Dermis microvascular lymphatic vessel endothelial cell (primary cell): Measurements from ENCODE around the gene DCTN2. TPM values are rescaled to one million over a fixed set of nuclear protein-coding genes. Genes with fewer than 3 reads are reported as not detected.
A peak's percentile ranks its signal among the peaks of the same experiment; 100 is the strongest.
"Not testable (repeated sequence)": the region's sequence is repeated elsewhere in the genome, so short reads cannot be mapped to it uniquely, and the experiment has no call there.

ENCODE experiments used
- DNase-seq, 2 donors: peaks; one replicate each; pipeline versions ENCODE4 v3.0.0 to v3.0.0-alpha.2; 2010; ENCODE audit warnings: low read depth in 2 of 2
- total RNA-seq: library from RNA; depleted of rRNA; stranded (reverse); fragments of >200 nt; gene quantifications from 2 replicates; pipeline ENCODE4 v1.2.1, GENCODE V29; 2014

Gene DCTN2
- total RNA-seq, 1 donor from 2014 or later, result 75.1 TPM

DNA sequence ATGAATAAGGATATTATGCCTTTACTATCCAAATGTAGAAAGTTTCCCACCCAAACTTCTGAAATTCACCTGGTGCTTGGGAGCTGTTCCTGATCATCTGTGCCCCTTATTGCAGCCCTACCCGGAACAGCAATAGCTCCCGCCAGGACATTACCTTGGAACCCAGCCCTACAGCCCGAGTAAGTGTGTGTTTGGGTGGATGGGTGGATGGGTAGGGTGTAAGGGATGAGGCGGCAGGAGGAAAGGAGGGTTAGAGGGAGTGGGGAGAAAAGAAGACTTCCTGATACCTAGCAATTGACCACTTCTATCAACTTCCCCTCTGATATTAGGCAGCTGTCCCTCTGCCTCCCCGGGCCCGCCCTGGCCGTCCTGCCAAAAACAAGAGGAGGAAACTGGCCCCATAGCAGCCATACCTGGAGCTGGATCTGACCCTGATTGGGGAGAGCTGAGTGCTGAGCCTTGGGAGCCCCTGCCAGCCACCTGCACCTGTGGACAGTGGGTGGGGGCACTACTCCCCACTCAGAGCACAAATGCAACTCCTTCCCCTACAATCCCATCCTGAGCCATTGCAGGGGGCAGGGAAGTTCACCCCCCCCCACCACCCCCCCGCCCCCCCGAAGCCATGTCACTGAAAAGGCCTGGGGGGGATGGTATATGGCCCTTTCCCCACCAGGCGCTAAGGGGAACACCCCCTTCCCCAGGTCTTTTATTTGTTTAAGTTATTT is 18.0 kb downstream of the DCTN2 start:
- no peak for DNase-seq

GRCh38 chr12:57528176-57528575 is 18.8 kb downstream of the DCTN2 start:
- no peak for DNase-seq

GRCh38 chr12:57527184-57527583 is 19.8 kb downstream of the DCTN2 start:
- DNase-seq, result no peak

- DNase-seq, result no peak
Measured at GRCh38 chr12:57526477-57527126, 20.4 kb downstream of the DCTN2 start.

- DNase-seq, result no peak
Measured at GRCh38 chr12:57525615-57526383, 21.2 kb downstream of the DCTN2 start.

DNA sequence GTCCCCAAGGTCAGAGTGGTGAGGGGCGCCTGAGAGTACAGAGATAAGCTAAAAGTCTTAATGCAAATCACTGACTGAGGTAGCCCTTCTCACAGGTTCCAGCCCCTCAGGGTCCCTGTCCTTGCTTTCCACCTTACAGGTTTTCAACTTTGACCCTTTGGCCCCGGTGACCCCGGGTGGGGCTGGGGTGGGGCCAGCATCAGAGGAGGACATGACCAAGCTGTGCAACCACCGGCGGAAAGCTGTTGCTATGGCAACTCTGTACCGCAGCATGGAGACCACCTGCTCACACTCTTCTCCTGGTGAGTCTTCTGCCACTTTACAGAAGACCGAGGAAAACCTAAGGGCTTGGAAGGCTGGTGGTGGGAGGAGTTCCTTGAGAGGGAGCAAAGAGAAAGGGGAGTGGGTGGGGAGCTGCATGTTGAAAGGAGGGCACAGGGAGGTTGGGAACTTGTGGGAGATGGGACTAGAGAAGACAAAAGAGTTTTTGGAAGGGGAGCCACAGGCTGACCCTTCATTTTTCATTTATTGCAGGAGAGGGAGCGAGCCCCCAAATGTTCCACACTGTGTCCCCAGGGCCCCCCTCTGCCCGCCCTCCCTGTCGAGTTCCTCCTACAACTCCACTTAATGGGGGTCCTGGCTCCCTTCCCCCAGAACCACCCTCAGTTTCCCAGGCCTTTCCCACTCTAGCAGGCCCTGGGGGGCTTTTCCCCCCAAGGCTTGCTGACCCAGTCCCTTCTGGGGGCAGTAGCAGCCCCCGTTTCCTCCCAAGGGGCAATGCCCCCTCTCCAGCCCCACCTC is 22.0 kb downstream of the DCTN2 start:
- no peak for DNase-seq

DNA sequence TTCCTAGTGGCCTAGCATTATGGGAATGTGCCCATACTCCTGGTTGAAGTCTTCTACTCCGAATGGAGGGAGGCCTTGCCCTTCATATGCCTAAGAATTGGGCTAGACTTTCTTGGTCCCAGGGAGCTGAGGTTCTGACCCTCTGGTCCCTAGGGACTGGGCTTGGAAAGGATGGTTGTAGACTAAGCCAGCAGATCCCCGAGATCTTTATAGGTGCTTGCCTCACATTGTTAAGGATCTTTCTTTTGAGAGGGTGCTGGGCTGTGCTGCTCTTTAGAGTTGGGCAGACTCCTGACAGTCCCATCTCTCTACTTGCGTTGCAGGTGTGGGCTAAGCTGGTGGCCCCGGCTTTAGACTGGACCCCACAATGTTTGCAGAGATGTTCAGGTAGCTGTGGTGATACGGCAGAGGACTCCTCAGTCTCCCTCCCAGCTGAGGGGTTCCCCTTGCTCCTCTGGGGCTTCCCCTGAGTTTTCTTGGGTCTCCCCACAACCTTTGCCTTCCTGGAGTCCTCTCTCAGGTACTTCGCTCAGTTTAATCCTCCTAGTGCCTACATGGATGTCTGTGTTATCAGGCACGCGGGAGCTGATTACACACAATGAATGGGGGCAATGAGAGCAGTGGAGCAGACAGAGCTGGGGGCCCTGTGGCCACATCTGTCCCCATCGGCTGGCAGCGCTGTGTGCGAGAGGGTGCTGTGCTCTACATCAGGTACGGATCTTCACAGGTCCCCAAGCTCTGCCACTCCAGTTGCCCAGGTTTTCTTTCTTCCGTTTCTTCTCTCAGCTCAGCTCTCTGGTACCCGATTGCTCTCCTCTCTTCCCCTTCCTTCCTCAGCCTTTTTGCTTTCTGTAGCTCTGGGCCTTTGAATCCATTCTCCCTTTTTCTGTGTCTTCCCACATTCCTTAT is 23.0 kb downstream of the DCTN2 start:
- no peak for DNase-seq

DNA sequence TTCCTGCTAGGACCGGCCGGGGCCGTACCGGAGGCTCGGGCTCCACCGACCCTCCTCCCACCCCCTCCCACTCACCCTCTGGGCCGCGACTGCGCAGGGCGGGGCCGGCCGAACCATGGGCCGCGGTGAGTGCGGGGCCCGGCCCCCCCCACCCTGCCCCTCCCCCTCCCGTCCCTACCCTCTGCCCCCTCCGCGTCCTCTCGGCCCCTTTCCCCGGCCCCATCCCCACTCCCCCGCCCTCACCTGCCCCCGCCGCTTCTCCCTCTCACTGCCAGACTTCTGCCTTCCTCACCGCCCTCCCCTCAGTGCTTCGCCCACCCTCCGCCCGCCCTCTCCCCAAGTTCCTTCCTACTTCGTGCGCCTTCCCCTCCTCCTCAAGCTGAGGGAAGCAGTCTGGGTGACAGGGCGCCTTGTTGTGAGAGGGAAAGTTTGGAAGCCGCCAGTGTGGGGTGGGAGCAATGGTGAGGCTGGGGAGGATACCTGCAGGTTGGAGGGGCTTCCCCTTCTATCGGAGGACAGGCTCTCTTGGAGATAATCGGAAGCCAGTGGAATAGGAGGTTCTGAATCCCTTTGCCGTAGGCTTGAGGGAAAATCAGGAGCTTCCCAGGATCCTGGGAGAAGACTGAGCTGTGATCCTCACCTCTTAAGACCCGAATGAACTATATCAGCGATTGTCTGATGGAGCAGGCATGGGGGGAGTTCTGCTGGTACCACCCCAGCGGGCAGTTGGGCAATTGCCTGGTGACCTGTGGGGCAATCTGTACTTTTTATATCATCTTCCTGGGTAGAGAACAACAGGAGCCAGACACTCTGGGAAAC is 23.9 kb downstream of the DCTN2 start:
- peak in 1 of 2 donors; percentile 67 for DNase-seq

- DNase-seq, result peak; percentile 73 to 94
Measured at GRCh38 chr12:57522011-57522886, 24.7 kb downstream of the DCTN2 start, which contains the start of gene MBD6. Gene MBD6 (plus strand): TSS chr12:57522824. CDS start chr12:57524304, 1,480 bp downstream.

DNA sequence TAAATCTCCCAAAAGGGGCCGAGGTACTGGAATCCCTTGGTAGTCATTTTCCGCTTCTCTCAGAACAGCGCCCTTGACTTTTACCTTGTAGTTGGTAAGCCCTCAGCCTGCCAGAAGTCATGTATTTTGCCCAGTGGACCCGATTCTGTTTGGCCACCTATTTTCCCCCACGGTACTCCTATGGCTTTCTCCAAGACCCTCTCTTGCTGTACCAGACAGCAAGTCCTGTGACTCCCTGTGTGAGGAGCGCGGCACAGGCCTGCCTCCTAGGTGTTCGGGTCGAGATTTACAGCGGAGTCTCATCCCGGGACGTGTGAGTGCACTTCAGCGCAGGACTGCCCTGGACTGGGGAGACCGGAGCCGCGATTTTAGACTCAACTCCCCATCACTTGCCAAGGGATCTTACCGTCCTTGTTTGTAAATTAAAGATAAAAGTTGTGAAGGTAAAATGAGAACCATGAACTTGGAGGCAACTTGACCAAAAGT is 25.4 kb downstream of the DCTN2 start:
- DNase-seq, result peak in 1 of 2 donors; percentile 61

- DNase-seq, result peak; percentile 96 to 99
Measured at GRCh38 chr12:57520053-57520818, 26.8 kb downstream of the DCTN2 start, which contains the start of gene DDIT3. Gene DDIT3 (minus strand): TSS chr12:57520514. CDS start chr12:57517406, 3,108 bp downstream.

GRCh38 chr12:57519796-57520052 is 27.3 kb downstream of the DCTN2 start:
- no peak for DNase-seq

DNA sequence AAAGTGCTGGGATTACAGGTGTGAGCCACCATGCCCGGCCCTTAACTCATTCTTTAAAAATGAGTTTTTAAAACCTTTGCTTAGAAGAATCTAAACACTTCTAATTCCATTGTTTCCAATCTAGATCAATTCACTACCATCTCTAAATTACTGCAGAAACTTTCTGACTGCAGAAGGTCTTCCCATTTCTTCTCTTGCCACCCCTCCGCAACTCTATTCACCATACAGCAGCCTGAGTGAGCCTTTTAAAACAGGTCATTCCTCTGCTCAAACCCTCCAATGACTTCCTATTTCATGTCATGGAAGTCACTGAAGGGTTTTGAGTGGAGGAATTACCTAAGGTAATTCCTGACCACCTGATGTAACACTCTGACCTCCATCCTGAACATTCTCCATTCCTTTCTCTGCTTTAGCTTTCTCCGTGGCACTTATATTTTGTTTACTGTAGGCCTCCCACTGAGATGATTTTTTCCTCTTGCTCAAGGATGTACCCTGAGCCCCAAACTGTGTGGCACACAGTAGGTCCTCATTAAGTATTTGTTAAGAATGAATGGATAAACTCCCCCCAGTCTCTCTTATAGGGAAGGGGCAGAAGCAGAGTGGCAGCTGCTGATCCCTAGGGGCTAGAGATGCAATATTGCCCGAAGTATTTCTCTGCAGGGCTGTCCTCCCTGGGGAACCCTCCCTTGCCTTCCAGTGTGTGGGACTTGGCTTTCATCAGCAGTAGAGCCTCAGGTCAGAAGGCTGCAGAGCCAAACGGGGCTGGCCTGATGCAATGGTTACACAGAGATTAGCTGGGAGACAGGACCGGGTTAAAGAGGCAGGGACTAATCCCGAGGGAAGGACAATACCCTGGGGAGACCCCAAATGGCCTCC is 27.8 kb downstream of the DCTN2 start:
- DNase-seq, result peak in 1 of 2 donors; percentile 36

DNA sequence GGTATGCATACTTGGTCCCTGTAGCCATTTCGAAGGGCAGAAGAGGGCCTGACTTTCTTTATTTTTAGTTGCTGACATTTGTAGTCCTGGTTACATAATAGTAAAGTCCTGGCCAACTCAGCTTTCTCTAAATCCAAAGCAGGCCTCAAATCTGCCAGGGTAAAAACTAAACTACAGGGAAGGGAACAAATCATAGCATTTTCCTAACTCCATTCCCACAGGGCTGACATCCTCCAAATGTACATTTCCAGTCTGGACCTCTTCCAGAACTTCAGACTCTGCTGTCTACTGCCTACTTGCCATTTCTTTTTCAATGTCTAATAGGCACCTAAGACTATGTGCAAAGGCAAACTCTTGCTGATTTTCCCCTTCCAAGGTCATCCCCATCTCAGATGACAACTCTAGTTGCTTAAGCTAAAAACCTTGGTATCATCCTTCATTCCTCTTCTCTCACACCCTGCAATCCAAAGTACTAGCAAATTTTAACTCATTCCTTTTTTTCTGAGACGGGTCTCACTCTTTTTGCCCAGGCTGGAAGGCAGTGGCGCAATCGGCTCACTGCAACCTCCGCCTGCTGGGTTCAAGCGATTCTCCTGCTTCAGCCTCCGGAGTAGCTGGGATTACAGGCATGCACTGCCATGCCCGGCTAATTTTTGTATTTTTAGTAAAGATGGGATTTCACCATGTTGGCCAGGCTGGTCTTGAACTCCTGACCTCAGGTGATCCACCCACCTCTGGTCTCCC is 28.6 kb downstream of the DCTN2 start:
- no peak for DNase-seq

- DNase-seq, result not testable (repeated sequence)
Measured at GRCh38 chr12:57517718-57518117, 29.3 kb downstream of the DCTN2 start.

- DNase-seq, result peak in 1 of 2 donors; percentile 50
Measured at GRCh38 chr12:57517187-57517586, 29.8 kb downstream of the DCTN2 start.
